ENCODE measurements around the gene PRKCB.
"Not testable (repeated sequence)": the region's sequence is repeated elsewhere in the genome, so short reads cannot be mapped to it uniquely, and the experiment has no call there.

Gene PRKCB

DNA sequence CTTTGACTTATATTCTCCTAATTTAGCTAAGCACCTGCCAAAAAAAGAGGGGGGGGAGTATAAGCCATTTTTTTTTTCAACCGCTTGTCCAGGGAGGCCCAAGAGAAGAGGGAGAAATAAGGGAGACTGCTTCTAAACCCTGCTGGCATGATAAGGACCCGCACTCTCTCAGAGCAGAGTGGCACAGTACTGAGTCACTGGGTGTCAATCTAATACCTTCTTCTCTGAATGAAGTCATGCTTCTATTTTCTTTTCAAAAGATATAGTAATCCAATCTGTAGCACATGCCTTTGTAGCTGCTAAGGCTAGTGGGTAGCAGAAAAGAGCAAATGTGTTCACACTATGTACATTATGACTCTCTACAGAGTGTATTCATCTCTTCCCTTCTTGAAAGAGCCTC, 385.4 kb downstream of the PRKCB start:
- no peak for DNase-seq (ENCODE audit: low read depth in 3 of 3)

DNA sequence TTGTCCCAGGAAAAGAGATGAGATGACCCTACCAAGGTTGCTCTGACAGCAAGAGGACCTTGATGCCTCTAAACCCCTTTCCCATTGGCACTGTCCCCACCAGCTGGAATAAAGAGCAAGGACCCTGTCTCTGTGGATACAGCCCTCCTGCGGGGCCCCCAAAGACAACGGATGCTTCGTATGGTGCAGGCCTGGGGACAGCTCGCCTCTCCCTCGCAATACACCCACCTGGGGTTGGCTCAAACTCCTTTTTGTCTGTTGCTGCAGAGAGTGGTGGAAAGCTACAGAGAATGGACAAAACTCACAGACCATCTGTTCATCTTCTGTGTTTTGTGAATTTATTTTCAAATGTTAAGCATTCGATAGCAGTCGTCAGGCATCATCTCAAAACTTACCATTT, 392.7 kb downstream of the PRKCB start:
- DNase-seq (ENCODE audit: low read depth in 3 of 3): no peak

DNA sequence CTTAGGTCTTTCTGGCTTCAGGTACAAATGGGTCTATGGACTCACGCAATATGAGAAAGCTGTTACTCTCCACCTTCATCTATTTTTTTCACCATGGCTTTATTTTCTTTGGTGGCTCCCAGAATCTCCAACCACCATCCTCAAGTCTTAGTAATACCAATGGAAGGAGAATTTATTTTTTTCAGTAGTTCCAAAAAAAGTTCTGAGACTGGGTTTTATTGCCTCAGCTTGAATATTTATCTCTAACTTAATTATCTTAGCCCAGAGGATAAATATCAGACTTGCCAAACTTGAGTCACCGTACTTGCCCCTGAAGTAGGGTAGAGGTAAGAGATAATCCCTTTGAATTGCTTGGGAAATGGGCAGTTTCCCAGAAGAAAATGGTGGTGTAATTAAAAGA, 397.2 kb downstream of the PRKCB start:
- no peak for DNase-seq (ENCODE audit: low read depth in 3 of 3)

DNA sequence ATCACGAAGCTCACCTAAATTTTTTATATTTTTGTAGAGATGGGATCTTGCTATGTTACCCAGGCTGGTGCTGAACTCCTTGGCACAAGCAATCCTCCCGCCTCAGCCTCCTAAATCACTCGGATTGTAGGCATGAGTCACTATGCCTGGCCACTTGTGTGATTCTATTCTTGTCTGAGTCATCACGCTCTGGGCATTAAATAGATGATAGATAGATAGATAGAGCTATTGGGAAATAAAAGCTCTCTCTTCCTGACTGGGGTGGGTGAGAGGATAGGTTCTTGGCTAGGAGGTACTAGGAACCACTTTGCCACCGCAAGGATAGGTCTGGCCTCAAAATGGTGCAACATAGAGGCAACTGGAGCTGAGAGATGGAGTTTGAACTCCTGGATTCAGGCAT, 399.0 kb downstream of the PRKCB start:
- no peak for DNase-seq (ENCODE audit: low read depth in 3 of 3)

DNA sequence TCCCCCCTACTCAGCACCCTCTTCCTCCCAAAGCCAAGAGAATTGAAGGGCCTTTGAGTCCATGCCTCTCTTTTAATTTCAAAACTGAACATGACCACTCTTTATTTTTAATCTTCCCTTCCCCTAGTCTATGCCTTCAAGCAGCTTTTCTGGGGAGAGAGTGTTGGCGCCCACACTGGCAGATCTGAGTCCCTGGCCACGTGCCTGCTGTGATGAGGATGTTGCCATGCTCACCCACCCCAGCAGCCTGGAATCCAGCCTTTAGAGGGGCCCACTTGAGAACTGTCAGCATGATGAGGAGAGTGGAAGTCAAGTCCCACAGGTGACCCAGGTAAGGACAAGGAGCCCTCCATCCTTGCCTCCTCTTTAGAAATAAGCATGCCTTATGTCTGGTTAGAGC, 400.0 kb downstream of the PRKCB start:
- DNase-seq (ENCODE audit: low read depth in 3 of 3): no peak

DNA sequence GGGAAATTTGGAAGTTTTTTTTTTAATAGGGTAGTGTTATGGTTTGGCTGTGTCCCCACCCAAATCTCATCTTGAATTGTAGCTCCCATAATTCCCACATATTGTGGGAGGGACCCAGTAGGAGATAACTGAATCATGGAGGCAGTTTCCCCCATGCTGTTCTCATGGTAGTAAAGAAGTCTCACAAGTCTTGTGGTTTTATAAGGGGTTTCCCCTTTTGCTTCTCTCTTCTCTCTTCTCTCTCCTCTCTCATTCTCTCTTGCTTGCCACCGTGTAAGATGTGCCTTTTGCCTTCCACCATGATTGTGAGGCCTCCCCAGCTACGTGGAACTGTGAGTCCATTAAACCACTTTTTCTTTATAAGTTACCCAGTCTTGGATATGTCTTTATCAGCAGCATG, 403.1 kb downstream of the PRKCB start:
- DNase-seq (ENCODE audit: low read depth in 3 of 3): not testable (repeated sequence)

DNA sequence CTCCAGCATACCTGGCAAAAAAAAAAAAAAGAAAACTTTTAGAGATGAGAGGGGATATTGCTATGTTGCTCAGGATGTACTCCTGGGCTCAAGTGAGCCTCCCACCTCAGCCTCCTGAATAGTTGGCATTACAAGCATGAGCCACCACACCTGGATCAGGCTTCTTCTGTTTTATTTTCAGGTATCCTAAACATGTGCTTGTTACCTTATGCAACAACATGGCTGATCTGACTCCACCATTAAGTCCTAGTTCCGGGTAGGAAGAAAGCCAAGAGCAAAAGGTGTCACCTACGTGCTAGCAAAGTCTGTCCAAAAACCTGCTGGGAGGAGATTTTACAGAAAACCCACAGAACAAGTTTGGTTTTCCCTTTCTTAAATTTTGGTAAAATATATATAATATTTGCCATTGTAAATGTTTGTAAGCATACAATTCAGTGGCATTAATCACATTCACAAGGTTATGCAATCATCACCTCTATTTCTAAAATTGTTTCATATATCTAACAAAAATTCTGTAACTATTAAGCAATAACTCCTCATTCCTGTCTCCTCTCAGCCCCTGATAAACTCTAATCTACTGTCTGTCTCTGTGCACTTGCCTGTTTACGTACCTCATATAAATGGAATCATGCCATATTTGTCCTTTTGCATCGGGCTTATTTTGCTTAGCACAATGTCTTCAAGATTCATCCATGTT, 411.3 kb downstream of the PRKCB start:
- no peak for DNase-seq (ENCODE audit: low read depth in 3 of 3)

DNA sequence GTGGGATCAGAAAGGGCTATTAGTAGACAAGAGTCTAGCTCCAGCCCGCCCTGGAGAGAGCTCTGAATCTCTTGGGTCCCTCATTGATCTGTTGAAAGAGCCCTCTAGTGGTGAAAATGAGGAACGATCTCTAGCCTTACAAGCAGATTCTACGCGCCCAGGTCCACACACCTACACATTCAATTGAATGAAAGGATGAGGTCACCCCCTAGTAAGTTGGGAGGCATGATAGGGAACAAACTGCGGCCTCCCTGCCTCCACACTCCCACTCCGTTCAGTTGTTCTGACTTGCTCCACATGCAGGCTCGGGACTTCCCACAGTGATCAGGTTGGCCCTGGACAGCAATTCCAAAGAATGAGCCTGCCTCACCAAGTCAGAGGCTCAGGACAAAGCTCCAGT, 417.4 kb downstream of the PRKCB start:
- peak in 2 of 3 experiments; percentile 4 for DNase-seq (ENCODE audit: low read depth in 3 of 3)

DNA sequence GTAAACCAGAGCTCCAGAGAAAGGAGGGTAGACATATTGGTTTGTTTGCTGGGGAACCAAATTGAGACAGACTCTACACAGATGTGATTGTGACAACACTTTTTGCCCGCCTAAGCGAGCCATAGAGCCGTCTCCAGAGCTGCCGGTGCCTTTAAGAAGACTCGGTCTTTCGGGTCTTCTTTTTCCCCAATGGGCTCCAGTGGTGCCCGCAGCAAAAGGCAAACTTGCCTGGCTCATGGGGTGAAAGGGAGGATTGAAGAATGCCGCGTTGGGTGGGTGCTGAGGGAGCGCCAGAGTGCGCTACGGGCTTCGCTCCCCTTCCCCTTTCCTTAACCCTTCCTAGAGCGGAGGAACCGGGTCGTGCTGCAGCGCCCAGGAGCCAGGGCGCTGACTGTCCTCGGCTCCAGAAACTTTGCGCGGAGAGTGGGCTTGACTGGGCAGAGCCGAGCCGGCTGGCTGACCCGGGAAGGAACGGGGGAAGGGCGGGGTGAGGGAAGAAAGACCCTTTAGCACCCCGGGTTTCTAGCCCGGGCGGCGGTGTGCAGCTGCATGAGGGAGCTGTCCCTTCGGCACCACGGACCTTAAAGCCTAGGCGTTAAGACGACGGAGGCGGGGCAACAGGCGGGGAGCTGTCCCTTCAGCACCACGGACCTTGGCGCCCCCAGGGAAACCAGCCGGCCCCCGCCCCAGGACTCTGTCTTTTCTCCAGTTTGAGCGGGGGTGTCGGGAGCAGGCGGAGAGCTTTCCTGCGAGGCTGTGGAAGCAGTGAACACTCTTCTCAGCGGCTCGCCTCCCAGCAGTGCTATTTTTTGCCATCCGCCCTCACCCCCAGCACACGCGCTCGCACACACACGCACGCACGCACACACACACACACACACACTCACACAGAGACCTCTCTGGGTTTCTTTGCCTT, 419.9 kb downstream of the PRKCB start, which contains the start of gene CACNG3:
Gene CACNG3, plus strand, starts transcription at position 880 of the 916 bp plus-strand sequence. CDS start 420 bp downstream, outside the sequence.
- peak in 2 of 3 experiments; percentile 1 to 9 for DNase-seq (ENCODE audit: low read depth in 3 of 3)

DNA sequence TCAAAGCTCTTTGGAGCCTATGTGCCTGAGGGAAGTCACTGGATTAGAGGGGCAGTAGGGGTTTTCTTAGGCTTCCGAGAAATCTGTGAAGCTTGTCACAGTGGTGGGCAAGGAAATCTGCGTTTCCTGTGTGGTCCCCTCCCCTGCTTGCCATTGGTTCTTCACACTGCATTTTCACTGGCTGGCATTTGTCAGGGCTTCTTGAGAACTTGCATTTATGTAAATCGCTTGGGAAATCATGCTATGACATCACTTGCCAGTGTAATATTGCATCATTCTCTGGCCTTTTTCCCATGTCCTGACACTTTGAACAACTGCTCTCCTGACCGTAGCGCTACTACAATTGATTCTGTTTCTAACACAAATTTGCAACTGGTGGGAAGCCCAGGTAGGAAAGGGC, 422.2 kb downstream of the PRKCB start:
- no peak for DNase-seq (ENCODE audit: low read depth in 3 of 3)

DNA sequence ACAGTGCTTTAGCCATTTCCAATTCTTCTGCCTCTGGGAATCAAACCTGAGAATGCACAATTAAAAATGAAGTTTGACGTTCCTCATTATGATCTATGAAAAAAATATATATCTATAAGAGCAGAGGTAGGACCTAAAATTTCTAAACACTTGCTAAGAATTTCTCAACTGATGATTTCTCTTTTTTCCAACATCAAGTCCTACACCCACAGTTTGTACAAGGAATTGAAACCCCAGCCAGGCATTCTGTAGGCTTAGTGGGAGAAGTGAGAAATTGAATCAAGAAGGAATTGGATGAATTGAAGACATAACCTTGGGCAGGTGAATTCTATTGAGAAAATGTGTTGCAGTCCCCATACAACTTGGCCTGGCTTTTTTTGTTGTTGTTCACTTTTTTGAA, 423.0 kb downstream of the PRKCB start:
- DNase-seq (ENCODE audit: low read depth in 3 of 3): no peak

DNA sequence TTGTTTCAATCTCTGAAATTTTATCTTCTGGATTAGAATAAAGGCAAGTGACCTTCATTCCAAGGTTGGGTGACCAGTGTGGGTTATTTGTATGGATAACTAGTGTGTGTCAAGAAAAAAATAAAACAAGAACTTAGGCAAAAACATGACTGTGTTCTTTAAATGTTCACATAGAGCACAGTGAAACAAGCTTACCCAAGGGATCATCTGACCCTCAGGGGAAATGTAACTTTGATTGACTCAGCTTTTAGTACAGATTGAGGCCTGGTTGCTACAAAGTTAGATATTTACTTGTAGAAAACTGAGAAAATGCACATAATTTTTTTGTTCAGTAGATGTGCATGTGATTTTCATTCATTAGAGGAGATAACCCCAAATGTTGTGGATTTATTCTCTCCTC, 427.0 kb downstream of the PRKCB start:
- no peak for DNase-seq (ENCODE audit: low read depth in 3 of 3)
